Stimulated activated CD4-positive, alpha-beta T cell treated with anti-CD3 and anti-CD28 coated beads, Interleukin-12 subunit alpha, Interleukin-12 subunit beta, amount 100 ng/mL, for 48 hours (primary cell): ENCODE data around the gene PRODH.
"Not testable (repeated sequence)": the region's sequence is repeated elsewhere in the genome, so short reads cannot be mapped to it uniquely, and the experiment has no call there.

Experiments
- DNase-seq, 3 donors: peaks; one replicate each; pipeline ENCODE4 v3.0.0-alpha.2; 2020; ENCODE audit warnings: low read depth in 2 of 3, low spot score in 1 of 3

The PRODH gene

DNA sequence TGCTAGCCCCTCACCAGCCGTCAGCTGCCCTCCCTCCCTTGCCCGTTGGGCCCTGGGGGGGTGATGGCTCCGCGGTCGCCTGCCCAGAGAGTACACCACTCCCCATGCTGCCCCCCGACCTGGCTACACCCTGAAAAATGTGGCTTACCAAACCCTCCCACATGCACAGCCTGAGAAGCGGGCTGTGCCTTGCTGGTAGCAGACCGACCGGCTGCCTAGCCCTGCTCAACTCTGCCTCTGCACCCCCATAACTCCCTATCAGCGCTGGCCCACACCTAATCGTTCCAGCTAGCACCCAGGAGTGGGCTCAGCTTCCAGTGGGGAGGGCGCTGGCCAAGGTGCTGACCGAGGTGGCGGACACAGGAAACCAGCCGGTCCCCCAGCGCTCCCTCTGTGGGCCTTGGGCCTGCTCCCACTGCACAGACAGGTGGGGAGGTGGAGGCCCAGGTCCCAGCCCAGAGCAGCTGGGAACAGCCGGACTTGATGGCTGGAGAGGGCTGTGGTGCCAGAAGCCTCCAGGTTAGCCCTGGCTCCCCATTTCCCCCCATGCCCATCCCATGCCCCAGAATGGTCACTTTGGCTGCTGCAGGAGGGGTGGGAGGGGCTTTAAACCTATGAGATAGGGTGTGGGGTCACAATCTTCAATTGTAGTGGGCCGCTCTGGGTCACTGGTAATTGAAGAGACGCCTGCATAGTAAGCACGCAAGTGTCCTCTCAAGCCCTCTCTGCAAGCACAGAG is 32.1 kb upstream of the PRODH start:
- no peak for DNase-seq

DNA sequence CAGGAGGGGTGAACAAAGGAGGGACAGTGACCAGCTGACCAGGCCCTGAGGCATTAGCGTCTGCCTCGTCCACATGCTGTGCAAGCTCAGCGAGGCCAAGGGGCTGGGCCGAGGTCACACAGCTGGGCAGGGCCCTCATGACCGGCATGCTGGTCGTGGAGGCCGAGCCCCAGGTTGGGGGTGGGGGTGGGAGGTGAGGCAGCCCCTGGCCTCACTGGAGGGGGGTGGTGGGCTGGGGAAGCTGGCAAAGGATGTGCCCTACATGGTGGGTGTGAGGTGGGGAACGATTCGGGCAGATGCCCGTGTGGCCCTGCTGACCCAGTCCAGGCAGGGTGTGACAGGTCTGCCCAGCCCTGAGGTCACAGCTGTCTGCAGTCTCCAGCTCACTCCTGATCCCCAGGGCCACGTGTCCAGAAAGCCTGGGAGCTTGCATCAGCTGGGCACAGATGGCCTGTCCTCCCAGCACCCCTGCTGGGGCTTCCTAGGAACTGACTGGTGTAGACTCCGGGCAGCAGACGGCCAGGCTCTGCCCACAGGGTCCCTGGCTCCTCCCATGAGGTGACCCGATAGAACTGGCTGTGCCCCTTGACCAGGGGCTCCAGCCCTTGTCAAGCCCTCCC is 31.4 kb upstream of the PRODH start:
- DNase-seq, result not testable (repeated sequence)

- no peak for DNase-seq
Measured at GRCh38 chr22:18966748-18967147, 30.7 kb upstream of the PRODH start.

GRCh38 chr22:18965526-18966421 is 29.7 kb upstream of the PRODH start:
- no peak for DNase-seq

GRCh38 chr22:18964501-18965265 is 28.6 kb upstream of the PRODH start:
- DNase-seq, result not testable (repeated sequence)

GRCh38 chr22:18964051-18964450 is 28.0 kb upstream of the PRODH start:
- DNase-seq, result not testable (repeated sequence)

DNA sequence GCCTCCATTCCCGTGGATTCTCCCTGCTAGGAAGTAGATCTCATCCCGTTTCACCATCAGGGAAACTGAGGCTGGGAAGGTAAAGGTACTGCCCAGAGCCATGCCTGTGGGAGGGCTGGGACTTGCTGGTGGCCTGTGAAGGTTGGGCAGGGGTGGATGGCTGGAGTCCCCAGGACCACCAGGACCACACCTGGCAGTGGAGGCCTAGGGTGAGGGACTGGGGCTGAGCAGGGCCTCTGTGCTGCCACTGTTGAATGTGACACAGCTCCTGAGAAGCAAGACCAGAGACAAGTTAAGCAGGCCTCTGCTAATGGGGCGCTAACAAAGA is 26.2 kb upstream of the PRODH start:
- no peak for DNase-seq

DNA sequence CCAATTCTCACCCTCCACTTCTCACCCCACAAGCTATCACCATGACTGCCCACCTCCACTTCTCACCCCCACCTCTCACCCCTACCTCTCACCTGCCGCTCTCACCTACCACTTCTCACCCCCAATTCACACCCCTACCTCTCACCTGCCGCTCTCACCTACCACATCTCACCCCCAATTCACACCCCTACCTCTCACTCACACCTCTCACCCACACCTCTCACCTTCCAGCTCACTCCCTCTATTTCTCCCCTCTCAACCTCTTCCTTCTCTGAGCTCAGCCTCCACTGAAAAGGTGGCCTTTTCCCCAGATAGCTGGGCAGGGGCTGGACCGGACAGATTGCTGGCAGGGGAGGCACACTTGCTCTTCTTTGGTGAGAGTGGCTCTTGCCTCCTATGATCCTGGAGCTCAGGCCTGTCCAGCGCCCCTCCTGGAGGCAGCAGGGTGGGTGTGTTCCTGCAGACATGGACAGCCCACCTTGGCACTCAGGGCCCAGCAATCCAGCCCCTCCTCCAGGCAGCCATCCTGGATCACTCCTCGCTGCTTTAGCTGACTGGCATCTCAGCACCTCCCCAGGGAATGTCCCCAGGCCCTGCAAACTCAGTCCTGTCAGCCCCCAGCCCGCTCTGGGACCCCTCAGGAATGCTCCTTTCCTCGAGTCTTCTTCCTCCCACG is 25.7 kb upstream of the PRODH start:
- DNase-seq, result not testable (repeated sequence)

DNA sequence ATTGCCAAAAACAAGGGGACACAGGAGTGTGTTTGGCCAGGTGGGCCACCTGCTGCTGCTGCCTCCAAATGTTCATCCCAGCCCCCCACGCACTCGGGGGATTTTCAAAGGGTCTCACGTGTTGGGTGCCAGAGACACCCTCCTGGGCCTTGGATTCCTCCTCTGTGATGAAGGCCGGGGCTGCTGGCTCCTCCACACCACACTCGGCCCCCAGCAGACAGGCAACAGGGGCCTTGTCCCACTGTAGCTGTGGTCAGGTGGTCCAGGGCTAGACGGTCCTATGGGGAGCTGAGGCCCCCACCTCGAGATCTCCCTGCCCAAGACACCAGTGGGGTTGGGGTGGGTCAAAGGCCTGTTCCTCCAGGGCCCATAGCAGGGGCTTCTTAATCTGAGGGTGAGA is 25.1 kb upstream of the PRODH start:
- DNase-seq, result not testable (repeated sequence)

DNA sequence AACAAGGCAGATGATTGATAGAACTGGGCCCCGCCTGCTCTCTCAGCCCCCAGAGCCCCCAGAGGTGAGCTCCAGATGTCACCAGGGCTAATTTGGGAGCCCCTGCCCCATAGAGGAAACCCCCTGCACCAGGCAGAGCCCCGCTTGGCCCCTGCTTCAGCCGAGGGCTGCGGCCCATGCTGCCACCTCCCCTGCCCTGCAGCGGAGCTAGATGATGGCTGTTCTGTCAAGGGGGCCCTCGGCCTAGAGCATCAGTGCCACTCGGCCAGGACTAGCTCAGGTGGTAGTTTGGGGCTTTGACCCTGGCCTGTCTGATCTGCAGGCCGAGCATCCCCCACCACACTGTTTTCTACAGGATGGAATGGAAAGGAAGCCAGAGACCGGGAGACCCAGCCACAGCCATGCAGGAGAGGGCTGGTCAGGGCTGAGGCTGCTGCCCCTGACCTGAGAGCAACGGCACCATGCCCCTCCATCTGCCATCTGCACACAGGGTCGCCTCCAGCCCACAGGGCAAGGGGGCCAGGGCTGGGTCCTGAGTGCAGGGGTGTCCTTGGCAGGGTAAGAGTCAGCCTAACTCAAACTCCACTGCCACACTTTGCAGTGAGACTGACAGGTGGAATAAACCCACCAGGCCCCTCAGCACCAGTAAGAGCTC is 24.2 kb upstream of the PRODH start:
- not testable (repeated sequence) for DNase-seq

GRCh38 chr22:18959741-18960140 is 23.6 kb upstream of the PRODH start:
- DNase-seq, result not testable (repeated sequence)

GRCh38 chr22:18959266-18959665 is 23.2 kb upstream of the PRODH start:
- DNase-seq, result not testable (repeated sequence)

DNA sequence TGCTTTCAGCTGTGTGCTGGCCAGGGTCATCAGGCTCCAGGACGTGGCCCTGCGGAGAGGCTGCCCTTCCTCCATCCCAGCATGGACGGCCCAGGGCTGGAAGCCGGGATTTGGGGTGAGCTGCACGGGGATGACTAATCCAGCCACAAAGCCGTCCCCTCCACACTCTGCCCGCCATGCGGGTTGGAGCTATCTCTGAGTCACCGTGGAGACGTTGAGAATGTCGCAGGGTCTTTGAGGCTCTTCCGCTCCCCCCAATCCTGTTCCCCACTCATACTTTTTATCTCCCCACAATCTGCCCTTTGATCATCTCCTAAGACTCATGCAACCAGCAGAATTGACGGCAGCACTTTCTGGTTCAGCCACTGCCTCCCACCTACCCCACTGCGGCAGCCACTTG is 22.6 kb upstream of the PRODH start:
- not testable (repeated sequence) for DNase-seq

- DNase-seq, result not testable (repeated sequence)
Measured at GRCh38 chr22:18958321-18958705, 22.2 kb upstream of the PRODH start.

GRCh38 chr22:18957621-18958320 is 21.7 kb upstream of the PRODH start:
- DNase-seq, result not testable (repeated sequence)

DNA sequence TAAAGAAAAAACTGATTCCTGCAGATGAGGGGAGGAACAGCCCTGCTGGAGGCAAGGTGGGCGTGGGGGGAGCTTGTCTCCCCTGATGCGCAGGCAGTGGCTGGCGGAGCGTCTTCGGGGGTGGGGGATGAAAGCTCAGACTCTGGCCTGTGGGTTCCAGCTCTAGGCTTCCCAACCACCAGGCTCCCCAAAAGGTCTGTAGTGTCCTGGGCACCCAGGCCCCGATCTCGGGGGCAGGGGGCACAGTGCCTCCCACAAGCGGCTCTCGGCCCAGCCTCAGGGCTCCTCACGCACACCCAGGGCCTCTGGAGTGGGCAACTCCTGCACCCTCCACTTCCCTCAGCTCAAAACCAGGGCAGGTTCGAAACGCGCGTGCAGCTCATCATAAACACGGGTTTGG is 20.9 kb upstream of the PRODH start:
- not testable (repeated sequence) for DNase-seq

DNA sequence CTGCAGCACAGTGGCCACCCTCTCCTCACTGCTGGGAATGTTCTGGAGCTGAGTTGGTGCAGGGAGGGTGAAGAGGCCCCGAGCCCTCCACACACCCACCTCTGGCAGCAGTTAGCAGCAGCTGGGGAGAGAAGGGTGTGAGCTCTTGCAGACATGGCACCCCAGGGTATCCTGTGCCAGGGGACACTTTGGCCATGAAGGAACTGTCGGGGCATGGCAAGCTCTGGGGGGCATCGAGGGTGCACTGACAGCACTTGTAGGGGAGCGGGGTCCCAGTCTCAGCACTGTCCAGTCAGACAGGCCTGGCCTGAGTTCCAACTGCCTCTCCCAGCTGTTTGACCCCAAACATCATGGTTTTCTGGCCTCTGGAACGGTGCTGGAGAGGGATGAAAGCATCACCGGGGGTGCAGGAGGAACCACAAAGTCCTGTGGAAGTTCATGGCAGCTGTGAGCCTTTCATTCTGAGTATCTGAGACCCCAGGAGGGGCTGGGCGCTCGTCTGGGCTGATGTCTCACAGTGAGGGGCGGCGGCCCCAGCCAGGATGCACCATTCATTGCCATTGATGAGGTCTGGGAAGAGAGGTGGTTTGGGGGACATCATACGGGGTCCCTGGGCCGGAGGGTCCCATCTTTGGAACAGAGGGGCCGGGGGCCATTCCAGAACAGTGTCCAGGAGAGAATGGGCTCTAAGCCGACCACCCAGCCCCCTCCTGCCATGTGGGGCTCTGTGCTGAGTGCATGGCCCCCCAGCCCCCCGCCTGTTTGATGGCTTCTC is 20.2 kb upstream of the PRODH start:
- not testable (repeated sequence) for DNase-seq

GRCh38 chr22:18955696-18956095 is 19.6 kb upstream of the PRODH start:
- DNase-seq, result no peak
